ENCODE results near the gene RPTOR.

The RPTOR gene

GRCh38 chr17:80649672-80650330 lies 105.2 kb downstream of the RPTOR start:
- no peak overlapping the region for H3K4me3 ChIP-seq (ENCODE audit: low read length)

GRCh38 chr17:80650331-80650672 lies 105.7 kb downstream of the RPTOR start:
- Histone ChIP-seq H3K4me1 (ENCODE audit: control insufficient read depth, insufficient read depth, low read length) (peaks cover 3% of the 10 kb centered on the region), H3K9ac (ENCODE audit: low read length) (no peak overlapping the region), H3K36me3 (ENCODE audit: control insufficient read depth, insufficient read depth, low read length) (no peaks in the 10 kb centered on the region), H3K4me3 (ENCODE audit: low read length) (no peak overlapping the region), H3K9me3 (ENCODE audit: control insufficient read depth, low read length) (no peaks in the 10 kb centered on the region), H3K27me3 (ENCODE audit: control insufficient read depth, insufficient read depth, low read length) (no peaks in the 10 kb centered on the region)

More at GRCh38 chr17:80649672-80650330, 105.2 kb downstream of the RPTOR start:
- no peaks in the 10 kb centered on the region for H3K36me3 ChIP-seq (ENCODE audit: control insufficient read depth, insufficient read depth, low read length)
- no peak overlapping the region for H3K9ac ChIP-seq (ENCODE audit: low read length)
- H3K4me1 ChIP-seq (ENCODE audit: control insufficient read depth, insufficient read depth, low read length) = peaks cover 3% of the 10 kb centered on the region
- H3K9me3 ChIP-seq (ENCODE audit: control insufficient read depth, low read length) = no peaks in the 10 kb centered on the region
- no peaks in the 10 kb centered on the region for H3K27me3 ChIP-seq (ENCODE audit: control insufficient read depth, insufficient read depth, low read length)

- Histone ChIP-seq H3K9ac (ENCODE audit: low read length) (no peak overlapping the region), H3K4me1 (ENCODE audit: control insufficient read depth, insufficient read depth, low read length) (peaks cover 3% of the 10 kb centered on the region), H3K9me3 (ENCODE audit: control insufficient read depth, low read length) (no peaks in the 10 kb centered on the region), H3K36me3 (ENCODE audit: control insufficient read depth, insufficient read depth, low read length) (no peaks in the 10 kb centered on the region), H3K27me3 (ENCODE audit: control insufficient read depth, insufficient read depth, low read length) (no peaks in the 10 kb centered on the region), H3K4me3 (ENCODE audit: low read length) (no peak overlapping the region)
Observed at GRCh38 chr17:80650751-80651518, 106.3 kb downstream of the RPTOR start.

GRCh38 chr17:80652756-80653330 lies 108.2 kb downstream of the RPTOR start:
- Histone ChIP-seq H3K9ac (ENCODE audit: low read length) (no peak overlapping the region), H3K36me3 (ENCODE audit: control insufficient read depth, insufficient read depth, low read length) (no peaks in the 10 kb centered on the region), H3K27me3 (ENCODE audit: control insufficient read depth, insufficient read depth, low read length) (no peaks in the 10 kb centered on the region), H3K4me3 (ENCODE audit: low read length) (no peak overlapping the region), H3K9me3 (ENCODE audit: control insufficient read depth, low read length) (no peaks in the 10 kb centered on the region), H3K4me1 (ENCODE audit: control insufficient read depth, insufficient read depth, low read length) (peaks cover 3% of the 10 kb centered on the region)

- H3K9me3 ChIP-seq (ENCODE audit: control insufficient read depth, low read length) = no peaks in the 10 kb centered on the region
- H3K27me3 ChIP-seq (ENCODE audit: control insufficient read depth, insufficient read depth, low read length) = no peaks in the 10 kb centered on the region
- H3K4me3 ChIP-seq (ENCODE audit: low read length) = no peak overlapping the region
- peaks cover 3% of the 10 kb centered on the region for H3K4me1 ChIP-seq (ENCODE audit: control insufficient read depth, insufficient read depth, low read length)
- no peaks in the 10 kb centered on the region for H3K36me3 ChIP-seq (ENCODE audit: control insufficient read depth, insufficient read depth, low read length)
- no peak overlapping the region for H3K9ac ChIP-seq (ENCODE audit: low read length)
Observed at GRCh38 chr17:80653856-80654255, 109.2 kb downstream of the RPTOR start.

- no peaks in the 10 kb centered on the region for H3K9me3 ChIP-seq (ENCODE audit: control insufficient read depth, low read length)
- H3K27me3 ChIP-seq (ENCODE audit: control insufficient read depth, insufficient read depth, low read length) = no peaks in the 10 kb centered on the region
- no peaks in the 10 kb centered on the region for H3K36me3 ChIP-seq (ENCODE audit: control insufficient read depth, insufficient read depth, low read length)
- no peak overlapping the region for H3K4me3 ChIP-seq (ENCODE audit: low read length)
- no peak overlapping the region for H3K9ac ChIP-seq (ENCODE audit: low read length)
- H3K4me1 ChIP-seq (ENCODE audit: control insufficient read depth, insufficient read depth, low read length) = no peaks in the 10 kb centered on the region
Observed at GRCh38 chr17:80655608-80656007, 111.0 kb downstream of the RPTOR start.

- no peaks in the 10 kb centered on the region for H3K27me3 ChIP-seq (ENCODE audit: control insufficient read depth, insufficient read depth, low read length)
- H3K4me1 ChIP-seq (ENCODE audit: control insufficient read depth, insufficient read depth, low read length) = no peaks in the 10 kb centered on the region
- no peaks in the 10 kb centered on the region for H3K36me3 ChIP-seq (ENCODE audit: control insufficient read depth, insufficient read depth, low read length)
- H3K9me3 ChIP-seq (ENCODE audit: control insufficient read depth, low read length) = no peaks in the 10 kb centered on the region
- no peak overlapping the region for H3K4me3 ChIP-seq (ENCODE audit: low read length)
- no peak overlapping the region for H3K9ac ChIP-seq (ENCODE audit: low read length)
Observed at GRCh38 chr17:80656590-80656989, 112.0 kb downstream of the RPTOR start.

GRCh38 chr17:80657561-80657960 lies 112.9 kb downstream of the RPTOR start:
- Histone ChIP-seq H3K9me3 (ENCODE audit: control insufficient read depth, low read length) (no peaks in the 10 kb centered on the region), H3K9ac (ENCODE audit: low read length) (no peak overlapping the region), H3K4me1 (ENCODE audit: control insufficient read depth, insufficient read depth, low read length) (no peaks in the 10 kb centered on the region), H3K27me3 (ENCODE audit: control insufficient read depth, insufficient read depth, low read length) (no peaks in the 10 kb centered on the region), H3K4me3 (ENCODE audit: low read length) (no peak overlapping the region), H3K36me3 (ENCODE audit: control insufficient read depth, insufficient read depth, low read length) (no peaks in the 10 kb centered on the region)

GRCh38 chr17:80658821-80659220 lies 114.2 kb downstream of the RPTOR start:
- H3K4me1 ChIP-seq (ENCODE audit: control insufficient read depth, insufficient read depth, low read length) = no peaks in the 10 kb centered on the region
- no peaks in the 10 kb centered on the region for H3K36me3 ChIP-seq (ENCODE audit: control insufficient read depth, insufficient read depth, low read length)
- no peaks in the 10 kb centered on the region for H3K9me3 ChIP-seq (ENCODE audit: control insufficient read depth, low read length)
- no peak overlapping the region for H3K4me3 ChIP-seq (ENCODE audit: low read length)
- H3K9ac ChIP-seq (ENCODE audit: low read length) = no peak overlapping the region
- H3K27me3 ChIP-seq (ENCODE audit: control insufficient read depth, insufficient read depth, low read length) = no peaks in the 10 kb centered on the region

GRCh38 chr17:80659651-80660050 lies 115.0 kb downstream of the RPTOR start:
- no peaks in the 10 kb centered on the region for H3K4me1 ChIP-seq (ENCODE audit: control insufficient read depth, insufficient read depth, low read length)
- no peaks in the 10 kb centered on the region for H3K9me3 ChIP-seq (ENCODE audit: control insufficient read depth, low read length)
- no peak overlapping the region for H3K9ac ChIP-seq (ENCODE audit: low read length)
- no peak overlapping the region for H3K4me3 ChIP-seq (ENCODE audit: low read length)
- no peaks in the 10 kb centered on the region for H3K27me3 ChIP-seq (ENCODE audit: control insufficient read depth, insufficient read depth, low read length)
- no peaks in the 10 kb centered on the region for H3K36me3 ChIP-seq (ENCODE audit: control insufficient read depth, insufficient read depth, low read length)

GRCh38 chr17:80660527-80661198 lies 116.0 kb downstream of the RPTOR start:
- no peaks in the 10 kb centered on the region for H3K36me3 ChIP-seq (ENCODE audit: control insufficient read depth, insufficient read depth, low read length)
- no peak overlapping the region for H3K4me3 ChIP-seq (ENCODE audit: low read length)
- H3K27me3 ChIP-seq (ENCODE audit: control insufficient read depth, insufficient read depth, low read length) = no peaks in the 10 kb centered on the region
- no peak overlapping the region for H3K9ac ChIP-seq (ENCODE audit: low read length)
- no peaks in the 10 kb centered on the region for H3K9me3 ChIP-seq (ENCODE audit: control insufficient read depth, low read length)
- no peaks in the 10 kb centered on the region for H3K4me1 ChIP-seq (ENCODE audit: control insufficient read depth, insufficient read depth, low read length)

GRCh38 chr17:80662557-80662956 lies 117.9 kb downstream of the RPTOR start:
- Histone ChIP-seq H3K27me3 (ENCODE audit: control insufficient read depth, insufficient read depth, low read length) (no peaks in the 10 kb centered on the region), H3K9ac (ENCODE audit: low read length) (no peak overlapping the region), H3K4me3 (ENCODE audit: low read length) (no peak overlapping the region), H3K9me3 (ENCODE audit: control insufficient read depth, low read length) (no peaks in the 10 kb centered on the region), H3K36me3 (ENCODE audit: control insufficient read depth, insufficient read depth, low read length) (no peaks in the 10 kb centered on the region), H3K4me1 (ENCODE audit: control insufficient read depth, insufficient read depth, low read length) (no peaks in the 10 kb centered on the region)
